OCI-LY7 (cell line): Measurements from ENCODE around the gene CDC42BPA. TPM values are rescaled to one million over a fixed set of nuclear protein-coding genes. Genes with fewer than 3 reads are reported as not detected.

ENCODE experiments used
- BruUV-seq: library from RNA; stranded (reverse); fragments of 400-500 nt; replicated peaks from 2 replicates; lab custom pipeline; 2021; lab: Mats Ljungman, UMichigan
- CTCF ChIA-PET: fragments of 300-600 bp; sonication (Branson Sonifier 250); formaldehyde crosslinking; loops from one replicate; lab custom pipeline; 2022; ENCODE audit warnings: antibody characterized with exemption; ENCODE audit not compliant: unreplicated experiment; lab: Charles Lee
- POLR2A ChIA-PET: fragments of 300-600 bp; sonication (Branson Sonifier 250); formaldehyde crosslinking; loops from one replicate; lab custom pipeline; 2022; ENCODE audit warnings: antibody characterized with exemption; lab: Charles Lee
- DNase-seq: peaks from one replicate; pipeline ENCODE4 v3.0.0-alpha.2; 2015; ENCODE audit warnings: low spot score
- H2AFZ ChIP-seq: fragments of 200-600 bp; sonication (generic), shearing (Covaris generic); 2 replicates; pipeline ENCODE4 v1.6.1; 2014; ENCODE audit warnings: mild to moderate bottlenecking, antibody characterized with exemption, low read length, moderate library complexity
- H3K27ac ChIP-seq: fragments of 200-600 bp; sonication (generic); 2 replicates; pipeline ENCODE4 v1.5.1; 2014; ENCODE audit warnings: mixed run types, low read depth, mild to moderate bottlenecking, moderate library complexity, low read length, inconsistent platforms; ENCODE audit not compliant: poor library complexity, severe bottlenecking
- H3K36me3 ChIP-seq: fragments of 200-600 bp; sonication (generic); 2 replicates; pipeline ENCODE4 v1.6.1; 2014; ENCODE audit warnings: mild to moderate bottlenecking, antibody characterized with exemption, low read length, moderate library complexity, mixed read lengths; ENCODE audit not compliant: insufficient read depth
- H3K4me1 ChIP-seq: fragments of 200-600 bp; sonication (generic); 2 replicates; pipeline ENCODE4 v1.5.1; 2014; ENCODE audit warnings: mild to moderate bottlenecking, low read length; ENCODE audit not compliant: insufficient read depth, poor library complexity, severe bottlenecking
- H3K4me2 ChIP-seq: fragments of 200-600 bp; sonication (generic); 2 replicates; pipeline ENCODE4 v1.6.1; 2014; ENCODE audit warnings: mild to moderate bottlenecking, low read length
- H3K4me3 ChIP-seq: fragments of 200-600 bp; sonication (generic); 2 replicates; pipeline ENCODE4 v1.5.1; 2014; ENCODE audit warnings: mild to moderate bottlenecking, low read depth, low read length; ENCODE audit not compliant: poor library complexity, severe bottlenecking
- H3K79me2 ChIP-seq: fragments of 200-600 bp; sonication (generic); 2 replicates; pipeline ENCODE4 v1.6.1; 2016; ENCODE audit warnings: low read depth, mild to moderate bottlenecking, low read length, moderate library complexity, mixed read lengths; ENCODE audit not compliant: insufficient read depth
- H3K9me2 ChIP-seq: fragments of 200-600 bp; sonication (generic); 2 replicates; pipeline ENCODE4 v1.6.1; 2016; ENCODE audit warnings: mild to moderate bottlenecking, low read length, mixed read lengths; ENCODE audit not compliant: insufficient read depth
- H3K9me3 ChIP-seq: fragments of 200-600 bp; sonication (generic); 2 replicates; pipeline ENCODE4 v1.6.1; 2014; ENCODE audit warnings: mild to moderate bottlenecking, mixed run types, low read length, mixed read lengths
- H4K20me1 ChIP-seq: fragments of 200-600 bp; sonication (generic); 2 replicates; pipeline ENCODE4 v1.6.1; 2014; ENCODE audit warnings: mild to moderate bottlenecking, antibody characterized with exemption, low read length, moderate library complexity, mixed read lengths; ENCODE audit not compliant: insufficient read depth
- EZH2phosphoT487 ChIP-seq: fragments of 200-600 bp; sonication (generic); IDR thresholded peaks from 2 replicates; pipeline ENCODE4 v1.6.1; 2018; ENCODE audit warnings: low read depth, borderline replicate concordance, mild to moderate bottlenecking, mixed run types, antibody characterized with exemption, low read length, moderate library complexity, mixed read lengths
- intact Hi-C: fragments of 100-400 bp; cut with micrococcal nuclease; formaldehyde crosslinking; loops from one replicate; pipeline ENCODE4 v1.10.0; 2022; ENCODE audit not compliant: unreplicated experiment
- total RNA-seq, 2 experiments: library from RNA; depleted of rRNA in 1 of 2; stranded (reverse); fragments of >200 nt in 1 of 2; shearing (Covaris generic) in 1 of 2; gene quantifications; 2 replicates each; pipeline ENCODE4 v1.2.3, GENCODE V29; 2014 to 2022
- TF ChIP-seq, protein P1 (sequence below): fragments of 200-600 bp; sonication (generic); conservative IDR thresholded peaks from 2 replicates; pipeline ENCODE4 v1.5.1; 2014; ENCODE audit warnings: mild to moderate bottlenecking, antibody characterized with exemption, low read length, moderate library complexity, mixed read lengths

Gene CDC42BPA
- total RNA-seq, 2 experiments from 2014 or later: not detected

DNA sequence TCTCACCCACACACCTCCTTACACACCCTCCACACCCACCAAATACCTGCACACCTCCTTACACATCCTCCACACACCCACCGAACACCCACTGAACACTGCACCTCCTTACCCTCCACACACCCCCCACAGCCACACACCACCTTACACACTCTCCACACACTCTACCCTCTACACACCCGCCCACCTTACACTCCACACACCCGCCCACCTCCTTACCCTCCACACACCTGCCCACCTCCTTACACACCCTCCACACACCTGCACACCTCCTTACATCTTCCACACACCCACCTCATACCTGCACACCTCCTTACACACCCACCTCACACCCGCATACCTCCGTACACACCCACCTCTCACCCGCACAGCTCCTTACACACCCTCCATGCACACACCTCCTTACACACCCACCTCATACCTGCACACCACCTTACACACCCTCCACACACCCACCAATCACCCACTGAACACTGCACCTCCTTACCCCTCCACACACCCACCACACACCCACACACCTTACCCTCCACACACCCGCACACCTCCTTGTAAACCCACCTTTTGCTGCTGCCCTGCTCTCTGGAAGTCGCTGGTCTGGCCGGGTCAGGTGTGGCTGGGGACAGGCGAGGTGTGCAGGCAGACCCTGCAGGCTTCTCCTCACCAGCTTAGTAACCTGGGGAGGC lies 339.7 kb downstream of the CDC42BPA start:
- TF ChIP-seq, protein P1, sequence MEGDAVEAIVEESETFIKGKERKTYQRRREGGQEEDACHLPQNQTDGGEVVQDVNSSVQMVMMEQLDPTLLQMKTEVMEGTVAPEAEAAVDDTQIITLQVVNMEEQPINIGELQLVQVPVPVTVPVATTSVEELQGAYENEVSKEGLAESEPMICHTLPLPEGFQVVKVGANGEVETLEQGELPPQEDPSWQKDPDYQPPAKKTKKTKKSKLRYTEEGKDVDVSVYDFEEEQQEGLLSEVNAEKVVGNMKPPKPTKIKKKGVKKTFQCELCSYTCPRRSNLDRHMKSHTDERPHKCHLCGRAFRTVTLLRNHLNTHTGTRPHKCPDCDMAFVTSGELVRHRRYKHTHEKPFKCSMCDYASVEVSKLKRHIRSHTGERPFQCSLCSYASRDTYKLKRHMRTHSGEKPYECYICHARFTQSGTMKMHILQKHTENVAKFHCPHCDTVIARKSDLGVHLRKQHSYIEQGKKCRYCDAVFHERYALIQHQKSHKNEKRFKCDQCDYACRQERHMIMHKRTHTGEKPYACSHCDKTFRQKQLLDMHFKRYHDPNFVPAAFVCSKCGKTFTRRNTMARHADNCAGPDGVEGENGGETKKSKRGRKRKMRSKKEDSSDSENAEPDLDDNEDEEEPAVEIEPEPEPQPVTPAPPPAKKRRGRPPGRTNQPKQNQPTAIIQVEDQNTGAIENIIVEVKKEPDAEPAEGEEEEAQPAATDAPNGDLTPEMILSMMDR: no peak
- TF ChIP-seq EZH2phosphoT487: no peak
- no peaks in the 10 kb centered on the region for H3K9me2 ChIP-seq
- no peaks in the 10 kb centered on the region for H3K9me3 ChIP-seq
- no TSS peak for BruUV-seq
- H4K20me1 ChIP-seq: no peaks in the 10 kb centered on the region
- no peak overlapping the region for H3K4me3 ChIP-seq
- H3K36me3 ChIP-seq: no peaks in the 10 kb centered on the region
- no peak overlapping the region for H2AFZ ChIP-seq
- no peaks in the 10 kb centered on the region for H3K4me1 ChIP-seq
- no peak overlapping the region for H3K27ac ChIP-seq
- ChIA-PET CTCF (no interaction called here), POLR2A (no interaction called here)
- H3K4me2 ChIP-seq: no peak overlapping the region
- DNase-seq: no peak
- H3K79me2 ChIP-seq: no peaks in the 10 kb centered on the region
- intact Hi-C loops: no loop called here

DNA sequence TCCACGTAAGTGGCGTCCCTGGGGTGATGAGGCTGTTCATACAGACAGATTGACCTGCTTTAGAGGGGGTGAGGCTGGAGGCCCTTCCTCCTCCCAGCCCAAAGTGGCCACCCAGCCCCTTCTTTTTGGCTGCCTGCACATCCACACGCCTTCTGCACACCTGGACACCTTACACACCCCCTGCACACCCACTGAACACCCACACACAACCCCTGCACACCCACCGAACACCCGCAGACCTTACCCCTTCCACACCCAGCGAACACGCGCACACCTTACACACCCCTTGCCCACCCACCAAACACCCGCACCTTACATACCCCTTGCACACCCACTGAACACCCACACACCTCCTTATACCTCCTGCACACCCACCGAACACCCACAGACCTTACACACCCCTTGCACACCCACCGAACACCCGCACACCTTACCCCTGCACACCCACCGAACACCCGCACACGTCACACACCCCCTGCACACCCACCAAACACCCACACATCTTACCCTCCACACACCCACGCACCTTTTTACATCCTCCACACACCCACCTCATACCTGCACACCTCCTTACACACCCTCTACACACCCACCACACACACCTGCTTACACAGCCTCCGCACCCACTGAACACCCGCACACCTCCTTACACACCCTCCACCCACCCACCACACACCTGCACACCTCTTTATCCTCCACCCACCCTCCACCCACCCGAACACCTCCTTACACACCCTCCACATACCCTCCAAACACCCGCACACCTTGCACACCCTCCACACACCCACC lies 340.5 kb downstream of the CDC42BPA start:
- ChIA-PET CTCF (no interaction called here), POLR2A (no interaction called here)
- H3K9me3 ChIP-seq: no peaks in the 10 kb centered on the region
- H3K79me2 ChIP-seq: no peaks in the 10 kb centered on the region
- intact Hi-C loops: no loop called here
- BruUV-seq: no TSS peak
- DNase-seq: no peak
- no peaks in the 10 kb centered on the region for H4K20me1 ChIP-seq
- H3K4me2 ChIP-seq: no peak overlapping the region
- H3K9me2 ChIP-seq: no peaks in the 10 kb centered on the region
- TF ChIP-seq EZH2phosphoT487: no peak
- TF ChIP-seq, protein P1: no peak
- H2AFZ ChIP-seq: no peak overlapping the region
- H3K4me1 ChIP-seq: no peaks in the 10 kb centered on the region
- no peak overlapping the region for H3K27ac ChIP-seq
- H3K36me3 ChIP-seq: no peaks in the 10 kb centered on the region
- no peak overlapping the region for H3K4me3 ChIP-seq
